CD4-positive, alpha-beta T cell treated with Interleukin-4 for 4 hours (primary cell): ENCODE measurements around the gene LPCAT2.

ENCODE experiments used
- DNase-seq: peaks from one replicate; pipeline ENCODE4 v3.0.0-alpha.2; 2020

Gene LPCAT2

DNA sequence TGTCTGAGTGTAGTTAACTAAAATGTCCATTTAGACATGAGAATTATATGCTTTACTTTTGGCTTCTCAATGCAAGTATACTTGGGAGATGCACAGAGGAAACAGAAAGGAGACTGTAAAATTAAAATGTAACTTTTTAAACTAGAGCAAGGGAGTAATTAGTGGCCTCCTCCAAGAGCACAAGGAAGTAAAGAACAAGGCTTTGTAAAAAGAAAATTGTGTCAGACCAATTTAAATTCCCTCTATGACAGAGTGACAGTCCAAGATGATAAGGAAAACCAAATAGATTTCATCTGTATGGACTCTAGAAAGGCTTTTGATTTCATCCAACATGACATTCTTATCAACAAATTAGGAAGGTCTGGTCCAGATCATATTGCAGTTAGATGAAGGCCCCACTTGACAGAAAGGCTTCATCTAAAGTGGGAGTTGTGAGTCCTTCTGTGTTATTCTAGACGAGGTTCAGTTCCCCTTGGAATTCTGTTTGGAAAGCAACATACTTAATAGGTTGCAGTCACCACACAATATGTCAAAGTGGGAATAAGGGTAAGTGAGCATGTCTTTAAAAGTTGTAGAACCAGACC lies 51.2 kb downstream of the LPCAT2 start:
- no peak for DNase-seq

DNA sequence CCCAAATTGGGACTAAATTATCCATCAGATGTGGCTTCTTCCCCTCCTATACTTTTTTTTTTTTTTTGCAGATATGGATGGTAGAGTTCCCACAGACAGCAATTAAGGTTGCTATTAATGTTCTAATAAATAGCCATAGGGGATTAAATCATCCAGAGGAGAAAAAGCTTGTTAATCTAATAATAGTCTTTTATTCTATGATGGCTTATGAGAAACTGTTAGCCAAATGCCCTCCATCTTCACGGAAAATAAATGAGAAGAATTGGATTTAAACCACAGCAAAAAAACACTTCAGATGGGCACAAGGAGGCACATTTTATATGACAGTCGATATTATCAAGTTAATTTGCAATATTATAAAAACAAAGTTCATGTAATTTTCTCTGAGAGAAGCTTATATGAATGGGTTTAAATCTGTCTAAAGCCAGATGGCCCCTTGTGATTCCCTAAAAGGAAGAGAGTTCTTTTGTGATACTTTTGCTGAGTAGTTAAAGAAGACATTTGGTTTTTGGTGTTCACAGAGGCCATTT lies 52.5 kb downstream of the LPCAT2 start:
- no peak for DNase-seq

DNA sequence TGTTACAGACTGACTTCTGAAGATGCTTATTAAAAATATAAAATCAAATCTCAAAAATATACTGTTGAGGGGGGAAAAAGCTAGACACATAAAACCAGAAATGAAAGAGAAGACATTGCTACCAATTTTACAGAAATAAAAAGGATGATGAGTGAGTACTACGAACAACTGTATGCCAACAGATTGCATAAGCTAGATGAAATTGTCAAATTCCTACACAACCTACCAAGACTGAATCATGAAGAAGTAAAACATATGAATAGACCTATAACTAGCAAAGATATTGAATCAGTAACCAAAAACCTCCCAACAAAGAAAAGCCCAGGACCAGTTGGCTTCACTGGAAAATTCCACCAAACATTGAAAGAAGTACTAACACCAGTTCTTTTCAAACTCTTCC lies 54.1 kb downstream of the LPCAT2 start:
- no peak for DNase-seq

DNA sequence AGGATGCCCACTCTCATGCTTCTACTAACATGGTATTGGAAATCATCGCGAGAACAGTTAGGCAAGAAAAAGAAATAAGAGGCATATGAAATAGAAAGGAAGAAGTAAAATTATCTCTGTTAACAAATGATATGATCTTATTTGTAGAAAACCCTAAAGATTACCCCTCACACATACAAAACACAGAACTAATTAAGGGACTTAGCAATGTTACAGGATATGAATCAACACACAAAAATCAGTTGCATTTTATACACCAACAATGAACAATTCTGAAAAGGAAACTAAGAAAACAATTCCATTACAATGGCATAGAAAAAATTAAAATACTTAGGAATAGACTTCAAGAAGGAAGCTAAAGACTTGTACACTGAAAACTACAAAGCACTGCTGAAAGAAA lies 54.9 kb downstream of the LPCAT2 start:
- DNase-seq = no peak

DNA sequence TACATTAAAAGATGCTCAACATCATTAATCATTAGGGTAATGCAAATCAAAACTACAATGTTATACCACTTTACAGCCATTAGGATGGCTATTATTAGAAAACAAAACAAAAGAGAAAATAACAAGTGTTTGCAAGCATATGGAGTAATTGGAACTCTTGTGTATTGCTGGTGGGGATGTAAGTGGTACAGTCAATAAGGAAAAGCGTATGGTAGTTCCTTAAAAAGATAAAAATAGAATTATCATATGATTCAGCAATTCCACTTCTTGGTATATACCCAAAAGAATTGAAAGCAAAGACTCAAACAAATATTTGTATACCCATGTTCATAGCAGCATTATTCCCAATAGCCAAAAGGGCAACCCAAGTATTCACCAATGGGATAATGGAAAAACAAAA lies 56.2 kb downstream of the LPCAT2 start:
- DNase-seq = no peak

DNA sequence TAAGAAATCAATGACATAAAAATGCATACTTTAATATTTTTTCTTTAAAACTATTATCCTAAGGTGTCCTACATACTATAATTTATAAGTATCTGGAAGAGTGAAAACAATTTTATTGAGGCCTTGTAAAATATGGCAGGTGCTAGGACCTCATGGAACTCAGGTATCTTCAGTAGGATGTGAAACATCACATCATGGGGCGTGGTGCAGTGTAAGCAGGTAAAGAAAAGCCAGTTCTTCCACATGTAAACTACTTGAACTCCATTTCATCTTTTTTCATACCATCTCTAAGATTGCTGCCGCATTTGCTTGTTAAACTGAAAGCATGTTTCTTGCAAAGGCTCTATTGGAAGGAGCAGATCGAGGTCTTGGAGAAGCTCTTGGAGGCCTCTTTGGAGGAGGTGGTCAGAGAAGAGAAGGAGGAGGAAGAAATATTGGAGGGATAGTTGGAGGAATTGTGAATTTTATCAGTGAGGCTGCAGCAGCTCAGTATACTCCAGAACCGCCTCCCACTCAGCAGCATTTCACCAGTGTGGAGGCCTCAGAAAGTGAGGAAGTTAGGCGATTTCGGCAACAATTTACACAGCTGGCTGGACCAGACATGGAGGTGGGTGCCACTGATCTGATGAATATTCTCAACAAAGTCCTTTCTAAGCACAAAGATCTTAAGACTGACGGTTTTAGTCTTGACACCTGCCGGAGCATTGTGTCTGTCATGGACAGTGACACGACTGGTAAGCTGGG lies 57.7 kb downstream of the LPCAT2 start, which contains the start of gene CAPNS2:
Gene CAPNS2 (plus strand): TSS at position 253 of the 744 bp plus-strand sequence. CDS start 73 bp downstream, at position 326.
- no peak for DNase-seq

DNA sequence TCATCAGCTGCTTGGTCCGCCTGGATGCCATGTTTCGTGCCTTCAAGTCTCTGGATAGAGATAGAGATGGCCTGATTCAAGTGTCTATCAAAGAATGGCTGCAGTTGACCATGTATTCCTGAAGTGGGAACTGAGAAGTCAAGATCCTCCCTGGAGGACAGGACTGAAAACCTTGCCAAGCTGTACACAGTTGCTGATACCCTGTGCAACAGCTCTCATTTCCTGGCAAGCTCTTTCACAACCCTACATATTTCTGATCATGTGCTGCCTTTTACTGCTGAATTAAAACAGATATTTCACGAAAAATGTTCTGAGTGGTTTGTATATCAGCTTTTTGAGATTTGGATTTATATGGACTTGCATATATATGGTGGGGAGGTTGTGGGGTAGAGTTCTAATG lies 58.5 kb downstream of the LPCAT2 start:
- no peak for DNase-seq

DNA sequence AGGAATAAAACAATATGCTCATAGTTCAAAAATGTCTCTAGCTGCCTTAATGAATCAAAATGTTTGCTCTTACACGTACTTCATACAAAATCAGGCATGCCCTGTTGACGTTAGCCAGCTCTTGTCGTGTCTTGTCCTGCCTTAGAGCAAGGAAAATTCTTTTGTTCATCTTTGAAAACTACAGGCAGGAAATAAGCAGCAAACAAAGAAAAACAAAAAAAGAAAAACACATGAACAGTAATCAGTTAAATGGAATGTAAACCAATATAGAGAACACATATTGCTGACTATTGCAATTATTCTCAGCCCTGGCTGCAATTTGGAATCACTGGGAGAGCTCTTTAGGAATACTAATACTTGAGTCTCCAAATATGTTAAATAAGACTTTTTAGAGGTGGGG lies 59.3 kb downstream of the LPCAT2 start:
- no peak for DNase-seq

DNA sequence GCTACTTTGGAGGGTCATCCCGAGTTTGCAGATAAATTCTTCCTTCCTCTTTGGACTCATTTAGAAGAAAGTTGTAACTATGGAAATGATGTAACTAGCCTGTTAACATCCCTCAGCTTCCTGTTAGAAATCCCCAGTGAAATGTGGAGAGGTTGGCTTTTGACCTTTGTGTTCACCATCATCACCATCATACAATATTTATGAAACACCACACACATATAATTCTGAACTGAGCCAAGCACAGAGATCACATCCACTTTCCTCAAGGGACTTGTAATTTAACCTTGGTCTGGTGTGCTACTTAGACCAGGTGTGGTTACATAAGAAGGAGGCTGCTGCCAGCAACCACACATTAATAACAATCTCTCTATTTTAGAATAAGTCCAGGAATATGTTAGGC lies 60.2 kb downstream of the LPCAT2 start:
- DNase-seq = no peak

DNA sequence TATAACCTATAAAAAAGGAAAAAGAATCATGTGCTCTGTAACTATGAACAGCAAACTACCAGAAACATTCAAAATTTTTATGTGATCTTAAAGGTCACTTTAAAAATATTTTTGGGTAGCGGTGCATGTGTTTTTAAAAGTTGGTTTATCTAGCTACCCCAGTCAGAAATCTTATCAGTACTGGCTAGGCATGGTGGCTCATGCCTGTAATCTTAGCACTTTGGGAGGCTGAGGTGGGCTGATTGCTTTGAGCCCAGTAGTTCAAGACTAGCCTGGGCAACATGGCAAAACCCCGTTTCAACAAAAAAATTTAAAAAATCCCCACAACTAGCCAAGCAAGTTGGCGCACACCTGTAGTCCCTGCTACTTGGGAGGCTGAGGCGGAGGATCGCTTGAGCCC lies 61.3 kb downstream of the LPCAT2 start:
- no peak for DNase-seq

DNA sequence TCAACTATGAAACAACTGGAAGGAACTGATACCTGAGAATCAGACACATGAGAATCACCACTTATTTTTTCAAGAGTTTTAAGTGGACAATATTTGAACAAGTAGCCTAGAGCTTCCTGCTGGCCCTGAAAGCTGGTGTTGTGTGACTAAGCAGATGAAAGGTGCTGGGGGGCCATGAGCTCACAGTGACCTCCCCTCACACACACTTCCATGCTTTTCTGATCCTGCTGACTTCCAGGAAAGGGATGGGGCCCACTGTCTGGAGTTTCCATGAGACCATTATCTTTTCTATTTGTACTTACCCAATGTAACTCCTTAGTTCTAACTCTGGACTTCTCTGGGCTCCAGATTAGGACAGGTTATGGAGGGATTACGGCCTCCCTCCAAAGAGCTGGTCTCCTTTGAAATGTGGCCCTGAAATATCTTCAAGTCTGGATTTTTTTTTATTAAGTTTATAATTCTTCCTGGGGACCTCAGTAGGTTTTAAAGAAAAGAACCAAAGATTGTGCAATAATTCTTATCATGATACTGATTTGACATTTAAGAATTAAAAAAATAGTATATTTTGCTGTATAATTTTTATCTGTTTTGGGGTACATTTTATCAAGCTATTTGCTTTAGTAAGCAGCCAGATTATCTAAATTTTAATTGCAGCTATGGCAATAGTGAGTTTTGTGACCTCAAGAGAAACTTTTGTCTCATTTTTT lies 62.5 kb downstream of the LPCAT2 start:
- DNase-seq = no peak

DNA sequence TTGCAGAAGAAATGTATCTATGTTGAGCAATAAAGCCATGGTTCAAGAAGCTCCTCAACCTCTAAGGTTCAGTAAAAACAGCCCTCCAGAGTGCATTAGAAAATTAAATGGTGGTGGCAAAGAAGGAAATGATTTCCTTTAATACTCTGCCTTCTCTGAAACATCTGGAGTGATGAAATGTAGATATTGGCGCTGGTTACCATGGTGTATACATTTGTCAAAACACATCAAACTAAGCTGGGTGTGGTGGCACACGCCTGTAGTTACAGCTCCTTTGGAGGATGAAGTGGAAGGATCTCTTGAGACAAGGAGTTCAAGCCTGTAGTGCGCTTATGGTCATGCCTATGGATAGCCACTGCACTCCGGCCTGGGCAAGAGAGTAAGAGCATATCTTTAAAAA lies 63.6 kb downstream of the LPCAT2 start:
- no peak for DNase-seq

DNA sequence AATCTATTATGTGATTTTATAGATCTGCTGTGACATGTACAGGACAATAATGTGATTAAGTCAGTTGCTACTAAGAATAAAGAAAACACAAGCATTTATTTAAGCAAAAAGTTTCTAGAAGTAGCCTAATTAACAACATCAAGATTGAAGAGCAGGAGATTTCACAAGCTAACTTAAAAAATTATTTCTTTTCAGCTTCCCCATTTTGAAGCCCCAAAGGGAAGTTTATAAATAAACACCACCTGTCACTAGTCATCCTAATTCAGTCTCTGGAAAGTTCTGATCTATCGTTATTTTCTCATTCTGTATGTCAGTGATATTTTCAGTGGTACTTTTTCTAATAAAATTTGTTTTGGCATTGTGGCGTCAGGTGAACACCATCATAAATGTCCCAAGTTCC lies 65.9 kb downstream of the LPCAT2 start:
- no peak for DNase-seq

DNA sequence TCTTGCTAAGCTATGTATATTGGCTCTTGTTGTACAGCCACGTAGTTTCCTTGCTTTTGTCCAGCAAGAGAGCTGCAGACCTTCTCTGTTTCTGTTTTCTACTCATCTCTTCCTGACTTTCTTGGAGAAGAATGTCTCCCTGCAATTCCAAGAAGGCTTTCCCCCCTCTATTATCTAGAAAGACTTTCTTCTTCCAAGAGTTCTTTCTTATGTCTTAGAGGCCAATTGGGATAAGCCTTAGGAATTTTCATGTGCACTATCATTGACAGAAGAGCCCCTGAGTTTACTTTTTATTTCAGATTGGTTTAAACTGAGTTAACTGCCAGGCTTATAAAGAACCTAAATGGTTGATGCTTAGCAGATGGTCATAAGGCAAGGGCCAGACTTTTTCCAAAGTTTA lies 66.6 kb downstream of the LPCAT2 start:
- no peak for DNase-seq

DNA sequence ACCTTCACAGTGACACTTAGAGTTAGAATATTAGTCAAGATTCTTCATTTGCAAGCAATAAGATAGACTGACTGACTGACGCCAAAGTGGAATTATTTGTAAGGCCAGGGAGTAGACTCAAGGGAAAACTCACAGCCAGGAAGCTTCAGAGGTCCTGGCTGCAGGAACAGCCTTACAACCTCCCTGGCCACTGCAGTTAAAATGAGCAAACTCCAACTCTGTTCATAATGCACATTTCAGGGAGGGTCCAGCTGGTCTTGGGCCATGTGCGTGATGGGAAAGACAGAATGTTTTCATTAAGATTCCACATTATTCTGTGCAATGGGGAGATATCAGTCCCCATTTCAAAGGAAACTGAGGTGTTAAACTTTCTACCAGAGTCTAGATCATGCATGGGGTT lies 67.5 kb downstream of the LPCAT2 start:
- DNase-seq = no peak

DNA sequence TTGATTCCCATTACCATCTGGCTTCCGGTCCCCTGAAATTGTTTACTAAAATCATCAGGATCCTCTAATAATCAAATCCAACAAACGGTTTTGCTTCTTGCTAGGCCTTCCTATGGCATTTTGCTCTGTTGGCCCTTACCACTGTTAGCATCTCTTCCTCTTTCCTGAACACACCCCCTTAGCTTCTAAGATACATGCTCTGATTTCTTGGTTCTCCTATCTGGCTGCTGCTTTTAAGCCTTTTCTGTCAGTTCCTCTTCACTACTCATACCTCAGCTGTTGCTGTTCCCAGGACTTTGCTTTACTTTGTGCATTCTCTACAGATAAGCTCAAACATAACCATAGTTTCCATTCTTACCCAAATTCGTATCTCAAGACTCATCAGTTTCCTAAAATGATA lies 69.0 kb downstream of the LPCAT2 start:
- no peak for DNase-seq

DNA sequence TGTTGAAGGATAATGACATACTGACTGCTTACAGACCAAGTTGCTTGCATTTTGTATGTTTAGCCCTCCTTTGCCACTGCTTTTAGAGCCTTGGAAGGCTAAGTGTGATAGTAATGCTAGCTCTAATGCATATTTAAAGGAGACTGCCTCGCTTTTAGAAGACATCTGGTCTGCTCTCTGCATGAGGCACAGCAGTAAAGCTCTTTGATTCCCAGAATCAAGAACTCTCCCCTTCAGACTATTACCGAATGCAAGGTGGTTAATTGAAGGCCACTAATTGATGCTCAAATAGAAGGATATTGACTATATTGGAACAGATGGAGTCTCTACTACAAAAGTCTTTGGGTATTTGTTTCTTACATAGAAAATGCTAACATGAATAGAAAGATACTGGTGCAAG lies 76.8 kb downstream of the LPCAT2 start:
- DNase-seq = no peak

DNA sequence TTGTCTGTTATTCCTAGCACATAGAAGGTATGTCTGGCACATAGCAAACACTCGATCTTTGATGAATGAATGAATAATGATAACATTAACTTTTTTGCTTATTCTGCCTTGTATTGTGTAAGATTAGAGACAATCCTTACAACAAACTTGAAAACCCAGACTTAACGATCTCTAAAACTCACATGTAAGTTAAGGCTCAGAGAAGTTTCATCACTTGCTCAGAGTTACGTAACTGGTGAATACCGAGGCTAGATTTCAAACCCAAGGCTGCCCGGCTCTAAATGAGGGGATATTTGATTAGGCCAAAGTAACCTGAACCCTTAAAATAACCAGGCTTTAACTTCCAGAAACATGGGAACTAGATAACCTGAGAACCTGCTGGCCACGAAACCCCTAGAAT lies 79.9 kb downstream of the LPCAT2 start:
- no peak for DNase-seq

DNA sequence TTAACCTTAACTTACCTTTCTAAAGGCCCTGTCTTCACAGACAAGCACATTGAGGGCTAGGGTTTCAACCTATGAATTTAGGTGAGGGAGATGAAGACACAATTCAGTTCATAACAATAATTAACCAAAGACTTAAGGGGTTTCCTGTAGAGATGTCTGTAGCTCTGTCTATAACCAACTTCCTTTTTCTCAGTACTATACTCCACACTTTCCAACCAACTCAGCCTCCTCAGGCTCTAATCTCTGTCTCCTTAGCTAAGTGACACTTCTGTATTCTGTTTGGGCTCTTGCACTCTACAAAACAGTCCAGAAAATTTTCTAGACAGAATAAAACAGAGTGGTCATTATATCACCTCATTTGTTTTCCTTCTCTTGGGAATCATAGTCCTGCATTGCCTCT lies 83.4 kb downstream of the LPCAT2 start:
- no peak for DNase-seq

DNA sequence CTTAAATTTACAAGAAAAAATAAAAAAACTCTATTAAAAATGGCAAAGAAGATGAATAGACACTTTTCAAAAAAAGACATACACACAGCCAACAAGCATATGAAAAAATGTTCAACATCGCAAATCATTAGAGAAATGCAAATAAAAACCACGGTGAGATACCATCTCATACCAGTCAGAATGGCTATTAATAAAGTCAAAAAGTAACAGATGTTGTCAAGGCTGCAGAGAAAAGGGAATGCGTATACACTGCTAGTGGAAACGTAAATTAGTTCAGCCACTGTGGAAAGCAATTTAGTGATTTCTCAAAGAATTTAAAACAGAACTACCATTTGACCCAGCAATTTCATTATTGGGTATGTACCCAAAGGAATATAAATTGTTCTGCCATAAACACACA lies 89.1 kb downstream of the LPCAT2 start:
- no peak for DNase-seq

DNA sequence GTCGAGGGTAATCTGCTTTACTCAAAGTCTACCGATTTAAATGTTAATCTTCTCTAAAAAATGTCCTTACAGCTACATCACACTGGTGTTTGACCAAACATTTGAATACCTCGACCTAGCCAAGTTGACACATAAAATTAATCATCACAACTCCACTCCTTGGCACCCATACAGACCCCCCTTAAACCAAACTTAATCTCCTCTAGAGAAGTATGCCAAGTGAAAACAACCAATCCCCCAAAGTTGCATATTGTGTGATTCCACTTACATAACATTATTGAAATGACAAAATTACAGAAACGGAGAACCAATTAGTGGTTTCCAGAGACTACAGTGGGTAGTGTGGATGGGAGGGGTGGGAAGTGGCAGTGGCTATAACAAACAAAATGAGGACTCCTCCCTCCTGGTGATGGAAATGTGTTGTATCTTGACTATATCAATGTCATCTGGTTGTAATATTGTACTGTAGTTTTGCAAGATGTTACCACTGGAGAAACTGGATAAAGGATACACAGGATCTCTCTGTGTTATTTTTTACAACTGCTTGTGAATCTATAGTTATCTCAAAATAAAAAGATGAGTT lies 97.0 kb downstream of the LPCAT2 start:
- DNase-seq = no peak

DNA sequence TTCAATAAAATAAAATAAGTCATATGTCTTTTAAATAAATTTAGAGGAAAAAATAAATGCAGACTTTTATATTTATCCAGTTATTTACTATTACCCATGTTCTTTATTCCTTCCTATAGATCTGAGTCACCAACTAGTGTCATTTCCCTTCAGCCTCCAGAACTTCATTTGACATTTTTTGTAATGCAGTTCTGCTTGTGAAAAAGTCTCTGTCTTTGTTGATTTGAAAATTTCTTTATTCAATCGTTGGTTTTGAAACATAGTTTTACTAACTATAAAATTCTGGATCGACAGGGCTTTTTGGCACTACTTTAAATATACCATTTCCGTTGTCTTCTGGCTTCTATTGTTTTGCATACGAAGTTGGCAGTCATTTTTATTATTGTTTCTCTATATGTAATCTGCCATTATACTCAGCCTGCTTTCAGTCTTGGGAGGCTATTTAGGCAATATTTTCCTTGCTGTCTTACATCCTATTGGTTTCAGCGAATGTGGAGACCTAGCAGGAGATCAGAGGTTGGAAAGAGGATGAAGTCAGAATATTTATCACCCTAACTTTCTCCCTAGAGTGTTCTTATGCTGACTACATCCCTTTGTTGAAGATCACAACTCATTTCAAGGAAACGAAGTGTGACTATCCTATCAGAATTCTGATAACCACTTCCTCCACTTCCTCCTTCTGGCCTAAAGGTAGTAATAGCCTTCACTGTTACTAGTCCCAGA lies 104.9 kb downstream of the LPCAT2 start:
- DNase-seq = no peak

DNA sequence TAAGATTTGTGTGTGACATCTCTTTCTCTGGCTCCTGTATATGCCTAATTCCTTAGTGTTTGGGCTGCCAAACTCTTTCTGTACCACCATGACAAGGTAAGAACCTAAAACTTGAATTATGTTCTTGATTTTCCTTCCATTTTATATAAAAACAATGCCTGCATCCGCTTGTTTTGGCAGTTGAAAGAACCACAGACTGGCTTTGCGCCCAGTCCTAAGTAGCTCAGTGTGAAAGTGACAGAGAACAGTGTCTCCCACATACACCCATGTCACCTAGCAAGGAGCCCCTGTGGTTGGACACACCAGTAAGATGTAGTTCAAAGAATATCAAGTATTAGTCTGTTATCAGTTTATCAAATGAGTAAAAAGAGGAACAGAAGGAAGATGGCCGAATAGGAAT lies 106.2 kb downstream of the LPCAT2 start:
- no peak for DNase-seq
